Esophagus squamous epithelium (tissue), 4 donors: ENCODE data around the gene TBC1D5.

Experiments
- POLR2A ChIP-seq, 4 donors: fragments of 450-650 bp; IDR thresholded peaks; one replicate each; pipeline ENCODE4 v1.6.1; 2017; ENCODE audit warnings: antibody characterized with exemption in 4 of 4, mild to moderate bottlenecking in 4 of 4, moderate library complexity in 3 of 4
- TF ChIP-seq, protein P1 (sequence below), 6 experiments: fragments of 450-650 bp in 4 of 6; fragments of 200-600 bp in 2 of 6; sonication (generic) in 2 of 6; IDR thresholded peaks; one replicate each; pipeline ENCODE4 v1.5.1; 2016 to 2019; ENCODE audit warnings: antibody characterized with exemption in 6 of 6, mild to moderate bottlenecking in 4 of 6, moderate library complexity in 4 of 6

DNA sequence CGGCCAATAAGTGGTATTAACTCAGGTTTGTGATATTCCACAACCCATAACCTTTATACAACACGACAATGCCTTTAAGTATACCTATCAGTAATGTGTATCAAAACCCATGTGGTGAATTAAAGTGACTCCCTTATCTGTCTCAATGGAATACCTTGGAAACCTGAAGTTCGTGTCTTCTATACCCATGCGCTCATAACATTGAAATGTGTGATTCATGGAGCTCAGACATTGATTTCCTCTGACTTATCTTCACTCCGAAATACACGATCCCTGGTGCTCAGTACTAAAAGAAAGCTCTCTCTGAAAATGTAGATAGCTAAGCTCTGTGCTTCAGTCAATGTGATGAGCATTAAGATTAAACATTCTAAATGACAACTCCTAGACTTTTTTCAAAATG, 140.3 kb downstream of the TBC1D5 start:
- TF ChIP-seq, protein P1, sequence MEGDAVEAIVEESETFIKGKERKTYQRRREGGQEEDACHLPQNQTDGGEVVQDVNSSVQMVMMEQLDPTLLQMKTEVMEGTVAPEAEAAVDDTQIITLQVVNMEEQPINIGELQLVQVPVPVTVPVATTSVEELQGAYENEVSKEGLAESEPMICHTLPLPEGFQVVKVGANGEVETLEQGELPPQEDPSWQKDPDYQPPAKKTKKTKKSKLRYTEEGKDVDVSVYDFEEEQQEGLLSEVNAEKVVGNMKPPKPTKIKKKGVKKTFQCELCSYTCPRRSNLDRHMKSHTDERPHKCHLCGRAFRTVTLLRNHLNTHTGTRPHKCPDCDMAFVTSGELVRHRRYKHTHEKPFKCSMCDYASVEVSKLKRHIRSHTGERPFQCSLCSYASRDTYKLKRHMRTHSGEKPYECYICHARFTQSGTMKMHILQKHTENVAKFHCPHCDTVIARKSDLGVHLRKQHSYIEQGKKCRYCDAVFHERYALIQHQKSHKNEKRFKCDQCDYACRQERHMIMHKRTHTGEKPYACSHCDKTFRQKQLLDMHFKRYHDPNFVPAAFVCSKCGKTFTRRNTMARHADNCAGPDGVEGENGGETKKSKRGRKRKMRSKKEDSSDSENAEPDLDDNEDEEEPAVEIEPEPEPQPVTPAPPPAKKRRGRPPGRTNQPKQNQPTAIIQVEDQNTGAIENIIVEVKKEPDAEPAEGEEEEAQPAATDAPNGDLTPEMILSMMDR (IDR thresholded peaks at IDR 0.05), result no peak
- no peak for TF ChIP-seq POLR2A (IDR thresholded peaks at IDR 0.05)
